ENCODE measurements around the gene ACOX1. TPM values are rescaled to one million over a fixed set of nuclear protein-coding genes. Genes with fewer than 3 reads are reported as not detected.

The ACOX1 gene
- total RNA-seq, 5 donors from 2014 or later (not counting 1 experiment from before 2014, with no cell fraction given), result 17.6 to 33.8 (median 29.1) TPM

GRCh38 chr17:76004750-76005262, 25.8 kb upstream of the ACOX1 start:
- Histone ChIP-seq H3K36me3 (ENCODE audit: control insufficient read depth in 2 of 2, extremely low read depth in 1 of 2, insufficient read depth in 1 of 2, low read length in 1 of 2) (no peaks in the 10 kb centered on the region), H3K27ac (ENCODE audit: low read length) (no peak overlapping the region), H3K4me3 (ENCODE audit: control insufficient read depth in 1 of 2, extremely low read depth in 1 of 2, low read length in 1 of 2) (no peak overlapping the region), H3K9me3 (no peaks in the 10 kb centered on the region), H3K27me3 (replicated peaks in 1 of 2; ENCODE audit: control insufficient read depth in 2 of 2, extremely low read depth in 1 of 2, insufficient read depth in 2 of 2, low read length in 1 of 2) (no peaks in the 10 kb centered on the region), H3K4me1 (ENCODE audit: control insufficient read depth in 1 of 2, extremely low read depth in 1 of 2, insufficient read depth in 2 of 2, low read length in 2 of 2) (no peaks in the 10 kb centered on the region)
- Mint-ChIP-seq H3K9me3 (no peaks in the 10 kb centered on the region), H3K27ac (no peak overlapping the region), H3K36me3 (no peaks in the 10 kb centered on the region), H3K4me3 (no peak overlapping the region), H3K4me1 (peaks cover 2 to 10% (median 5%) of the 10 kb centered on the region in 3 donors), H3K27me3 (no peaks in the 10 kb centered on the region)
- 89% methylated on average over 3 of the region's 8 CpGs for WGBS (ENCODE audit: insufficient coverage)
- ATAC-seq (replicated peaks in 1 of 4), result no peak
- DNase-seq, result no peak
- POLR2A ChIA-PET, result no interaction called here
- CTCF ChIA-PET, result interaction anchor here (0.5 to 1.7 kb wide), 4 partner anchors 87 to 742 kb away, joined by 3 to 4 read pairs (median 4); no protein-coding TSS in a partner anchor

- Mint-ChIP-seq H3K36me3 (no peaks in the 10 kb centered on the region), H3K4me1 (peaks cover 2 to 8% (median 5%) of the 10 kb centered on the region in 3 donors), H3K9me3 (no peaks in the 10 kb centered on the region), H3K27ac (no peak overlapping the region), H3K4me3 (no peak overlapping the region), H3K27me3 (no peaks in the 10 kb centered on the region)
- Histone ChIP-seq H3K4me3 (ENCODE audit: control insufficient read depth in 1 of 2, extremely low read depth in 1 of 2, low read length in 1 of 2) (no peak overlapping the region), H3K4me1 (ENCODE audit: control insufficient read depth in 1 of 2, extremely low read depth in 1 of 2, insufficient read depth in 2 of 2, low read length in 2 of 2) (no peaks in the 10 kb centered on the region), H3K27me3 (replicated peaks in 1 of 2; ENCODE audit: control insufficient read depth in 2 of 2, extremely low read depth in 1 of 2, insufficient read depth in 2 of 2, low read length in 1 of 2) (no peaks in the 10 kb centered on the region), H3K36me3 (ENCODE audit: control insufficient read depth in 2 of 2, extremely low read depth in 1 of 2, insufficient read depth in 1 of 2, low read length in 1 of 2) (no peaks in the 10 kb centered on the region), H3K27ac (ENCODE audit: low read length) (no peak overlapping the region), H3K9me3 (no peaks in the 10 kb centered on the region)
- CTCF ChIA-PET, result interaction anchor here (0.6 to 1.2 kb wide), 4 partner anchors 10 to 88 kb away, joined by 3 to 7 read pairs (median 4); no protein-coding TSS in a partner anchor
- DNase-seq (no peak), ATAC-seq (replicated peaks in 1 of 4) (no peak)
- 79% methylated on average over 5 of the region's 6 CpGs for WGBS (ENCODE audit: insufficient coverage)
- POLR2A ChIA-PET, result no interaction called here
Observed at GRCh38 chr17:76003915-76004314, 24.9 kb upstream of the ACOX1 start.

GRCh38 chr17:76002100-76002499, 23.1 kb upstream of the ACOX1 start:
- CTCF ChIA-PET, result interaction anchor here (0.6 to 1.5 kb wide), 3 partner anchors 9 to 52 kb away, joined by 3 to 5 read pairs (median 3); no protein-coding TSS in a partner anchor

DNA sequence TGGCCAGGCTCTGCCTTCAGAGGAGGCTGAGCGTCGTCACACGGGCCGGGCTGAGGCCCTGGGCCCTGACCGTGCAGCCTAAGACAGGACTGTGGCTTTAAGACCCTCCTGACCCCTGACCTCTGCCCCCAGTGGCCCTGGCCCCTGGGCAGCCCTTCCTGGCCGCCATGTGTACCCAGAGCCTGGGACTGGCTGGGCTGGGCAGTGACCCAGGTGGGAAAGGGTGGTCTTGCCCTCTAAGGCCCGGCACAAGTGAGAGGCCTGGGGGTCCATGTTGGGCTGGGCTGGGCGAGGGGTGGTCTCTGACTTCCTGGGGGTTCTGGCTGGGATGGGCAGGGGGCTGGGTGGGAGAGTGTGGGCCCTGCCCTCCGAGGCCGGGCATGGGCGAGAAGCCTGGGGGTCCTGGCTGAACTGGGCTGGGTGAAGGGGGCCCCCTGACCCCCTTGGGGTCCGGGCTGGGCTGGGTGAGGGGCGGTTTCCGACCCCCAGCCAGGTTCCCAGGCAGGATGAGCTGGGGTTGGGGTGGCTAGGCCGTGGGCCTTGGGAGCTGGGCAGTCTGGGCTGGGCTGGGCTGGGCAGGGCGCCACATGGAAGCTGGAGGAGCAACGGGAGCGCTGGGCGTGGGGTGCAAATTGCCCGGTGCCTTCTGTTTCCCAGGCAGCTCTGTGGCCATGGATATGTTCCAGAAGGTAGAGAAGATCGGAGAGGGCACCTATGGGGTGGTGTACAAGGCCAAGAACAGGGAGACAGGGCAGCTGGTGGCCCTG, 22.0 kb upstream of the ACOX1 start, which contains the start of gene CDK3:
TSS of gene CDK3 (plus strand) at position 101 of the 767 bp plus-strand sequence. CDS start at position 672, 571 bp downstream.
- no peaks in the 10 kb centered on the region for H3K36me3 Mint-ChIP-seq
- ATAC-seq (replicated peaks in 1 of 4) (no peak), DNase-seq (no peak)

More at GRCh38 chr17:76002100-76002499, 23.1 kb upstream of the ACOX1 start:
- POLR2A ChIA-PET, result no interaction called here
- Mint-ChIP-seq H3K9me3 (no peaks in the 10 kb centered on the region), H3K4me3 (no peak overlapping the region), H3K27ac (no peak overlapping the region), H3K36me3 (no peaks in the 10 kb centered on the region), H3K4me1 (peaks cover 9 to 15% (median 12%) of the 10 kb centered on the region in 3 donors), H3K27me3 (no peaks in the 10 kb centered on the region)
- no peak overlapping the region for H3K27ac ChIP-seq (ENCODE audit: low read length)
- ATAC-seq (replicated peaks in 1 of 4) (no peak), DNase-seq (no peak)
- H3K36me3 ChIP-seq (ENCODE audit: control insufficient read depth in 2 of 2, extremely low read depth in 1 of 2, insufficient read depth in 1 of 2, low read length in 1 of 2), result no peaks in the 10 kb centered on the region
- WGBS (ENCODE audit: insufficient coverage), result 91% methylated on average over 8 of the region's 12 CpGs
- peaks cover under 1 to 5% of the 10 kb centered on the region in 2 experiments for H3K4me1 ChIP-seq (ENCODE audit: control insufficient read depth in 1 of 2, extremely low read depth in 1 of 2, insufficient read depth in 2 of 2, low read length in 2 of 2)
- H3K9me3 ChIP-seq, result no peaks in the 10 kb centered on the region
- H3K4me3 ChIP-seq (ENCODE audit: control insufficient read depth in 1 of 2, extremely low read depth in 1 of 2, low read length in 1 of 2), result no peak overlapping the region
- H3K27me3 ChIP-seq (replicated peaks in 1 of 2; ENCODE audit: control insufficient read depth in 2 of 2, extremely low read depth in 1 of 2, insufficient read depth in 2 of 2, low read length in 1 of 2), result no peaks in the 10 kb centered on the region

GRCh38 chr17:76000016-76000754, 21.2 kb upstream of the ACOX1 start:
- DNase-seq (peak in 33 of 35 experiments; percentile 19 to 75 (median 48)), ATAC-seq (replicated peaks in 1 of 4) (peak; percentile 67 to 69 (median 68))
- H3K4me3 ChIP-seq (ENCODE audit: control insufficient read depth in 1 of 2, extremely low read depth in 1 of 2, low read length in 1 of 2), result no peak overlapping the region
- CTCF ChIA-PET, result interaction anchor here (0.5 to 0.6 kb wide), 4 partner anchors 13 to 677 kb away, joined by 3 read pairs; no protein-coding TSS in a partner anchor
- no peaks in the 10 kb centered on the region for H3K9me3 Mint-ChIP-seq
- H3K4me3 Mint-ChIP-seq, result no peak overlapping the region
- no peaks in the 10 kb centered on the region for H3K9me3 ChIP-seq
- no peaks in the 10 kb centered on the region for H3K27me3 ChIP-seq (replicated peaks in 1 of 2; ENCODE audit: control insufficient read depth in 2 of 2, extremely low read depth in 1 of 2, insufficient read depth in 2 of 2, low read length in 1 of 2)
- H3K27me3 Mint-ChIP-seq, result no peaks in the 10 kb centered on the region
- no peaks in the 10 kb centered on the region for H3K36me3 ChIP-seq (ENCODE audit: control insufficient read depth in 2 of 2, extremely low read depth in 1 of 2, insufficient read depth in 1 of 2, low read length in 1 of 2)
- H3K36me3 Mint-ChIP-seq, result no peaks in the 10 kb centered on the region
- H3K4me1 Mint-ChIP-seq, result peaks cover 13 to 16% (median 15%) of the 10 kb centered on the region in 3 donors
- POLR2A ChIA-PET, result interaction anchor here in 1 of 2 donors (0.6 kb wide), 1 partner anchor 179 kb away, joined by 3 read pairs; no protein-coding TSS in a partner anchor
- H3K27ac Mint-ChIP-seq, result no peak overlapping the region
- H3K27ac ChIP-seq (ENCODE audit: low read length), result no peak overlapping the region
- WGBS (ENCODE audit: insufficient coverage), result 83% methylated on average over 29 of the region's 31 CpGs
- H3K4me1 ChIP-seq (ENCODE audit: control insufficient read depth in 1 of 2, extremely low read depth in 1 of 2, insufficient read depth in 2 of 2, low read length in 2 of 2), result peaks cover 6 to 15% of the 10 kb centered on the region in 2 experiments

More for the DNA sequence above, 22.0 kb upstream of the ACOX1 start, which contains the start of gene CDK3:
- no peaks in the 10 kb centered on the region for H3K9me3 ChIP-seq
- CTCF ChIA-PET, result interaction anchor here (0.6 to 0.7 kb wide), 4 partner anchors 12 to 223 kb away, joined by 3 read pairs; no protein-coding TSS in a partner anchor
- H3K27me3 ChIP-seq (replicated peaks in 1 of 2; ENCODE audit: control insufficient read depth in 2 of 2, extremely low read depth in 1 of 2, insufficient read depth in 2 of 2, low read length in 1 of 2), result no peaks in the 10 kb centered on the region
- no peaks in the 10 kb centered on the region for H3K36me3 ChIP-seq (ENCODE audit: control insufficient read depth in 2 of 2, extremely low read depth in 1 of 2, insufficient read depth in 1 of 2, low read length in 1 of 2)
- Mint-ChIP-seq H3K4me1 (peaks cover 15 to 24% (median 20%) of the 10 kb centered on the region in 3 donors), H3K4me3 (no peak within 1 kb of the TSS), H3K27me3 (no peaks in the 10 kb centered on the region), H3K9me3 (no peaks in the 10 kb centered on the region), H3K27ac (peak within 1 kb of the TSS in 1 of 2 donors; percentile 44)
- POLR2A ChIA-PET, result interaction anchor here in 1 of 2 donors (0.6 kb wide), 1 partner anchor 180 kb away, joined by 3 read pairs; no protein-coding TSS in a partner anchor
- H3K4me3 ChIP-seq (ENCODE audit: control insufficient read depth in 1 of 2, extremely low read depth in 1 of 2, low read length in 1 of 2), result no peak within 1 kb of the TSS
- WGBS (ENCODE audit: insufficient coverage), result 91% methylated on average over 21 of the region's 21 CpGs
- H3K4me1 ChIP-seq (ENCODE audit: control insufficient read depth in 1 of 2, extremely low read depth in 1 of 2, insufficient read depth in 2 of 2, low read length in 2 of 2), result peaks cover 6 to 15% of the 10 kb centered on the region in 2 experiments
- no peak within 1 kb of the TSS for H3K27ac ChIP-seq (ENCODE audit: low read length)

All from T-cell (primary cell).